Skeletal muscle satellite cell (primary cell): ENCODE measurements around the gene C1QTNF5.
A peak's percentile ranks its signal among the peaks of the same experiment; 100 is the strongest.

Source experiments
- H3K27me3 ChIP-seq: 2 replicates; pipeline ENCODE4 v1.7.0; 2013; ENCODE audit warnings: low read length; ENCODE audit not compliant: control insufficient read depth, insufficient read depth
- H3K36me3 ChIP-seq: 2 replicates; pipeline ENCODE4 v1.7.0; 2013; ENCODE audit warnings: mild to moderate bottlenecking, control low read depth, low read length; ENCODE audit not compliant: insufficient read depth
- H3K4me1 ChIP-seq: 2 replicates; pipeline ENCODE4 v1.7.0; 2013; ENCODE audit warnings: low read length; ENCODE audit not compliant: control insufficient read depth, insufficient read depth
- H3K4me2 ChIP-seq: 2 replicates; pipeline ENCODE4 v1.7.0; 2013; ENCODE audit warnings: mild to moderate bottlenecking, low read length
- H3K4me3 ChIP-seq: 2 replicates; pipeline ENCODE4 v1.7.0; 2013; ENCODE audit warnings: low read length
- H3K9ac ChIP-seq: 2 replicates; pipeline ENCODE4 v1.7.0; 2013; ENCODE audit warnings: mild to moderate bottlenecking, low read depth, low read length, moderate library complexity
- H3K9me3 ChIP-seq: replicated peaks from 2 replicates; pipeline ENCODE4 v1.7.0; 2013; ENCODE audit warnings: mild to moderate bottlenecking, control low read depth, low read length

C1QTNF5 gene

GRCh38 chr11:119377961-119378667 lies 37.4 kb upstream of the C1QTNF5 start:
- H3K9me3 ChIP-seq = no peaks in the 10 kb centered on the region
- H3K4me2 ChIP-seq = no peak overlapping the region
- H3K27me3 ChIP-seq = no peaks in the 10 kb centered on the region
- no peak overlapping the region for H3K9ac ChIP-seq
- H3K36me3 ChIP-seq = no peaks in the 10 kb centered on the region
- peaks cover 47% of the 10 kb centered on the region for H3K4me1 ChIP-seq
- H3K4me3 ChIP-seq = no peak overlapping the region

- Histone ChIP-seq H3K36me3 (no peaks in the 10 kb centered on the region), H3K27me3 (no peaks in the 10 kb centered on the region), H3K4me1 (peaks cover 47% of the 10 kb centered on the region), H3K9ac (no peak overlapping the region), H3K4me3 (no peak overlapping the region), H3K4me2 (no peak overlapping the region), H3K9me3 (no peaks in the 10 kb centered on the region)
Observed at GRCh38 chr11:119377112-119377901, 36.6 kb upstream of the C1QTNF5 start.

- H3K9ac ChIP-seq = peak overlapping the region; percentile 22
- H3K4me1 ChIP-seq = peaks cover 56% of the 10 kb centered on the region
- H3K9me3 ChIP-seq = no peaks in the 10 kb centered on the region
- no peaks in the 10 kb centered on the region for H3K36me3 ChIP-seq
- H3K4me3 ChIP-seq = no peak overlapping the region
- no peaks in the 10 kb centered on the region for H3K27me3 ChIP-seq
- H3K4me2 ChIP-seq = peak overlapping the region; percentile 50
Observed at GRCh38 chr11:119376197-119376847, 35.6 kb upstream of the C1QTNF5 start.

- Histone ChIP-seq H3K9me3 (no peaks in the 10 kb centered on the region), H3K4me3 (no peak overlapping the region), H3K27me3 (no peaks in the 10 kb centered on the region), H3K36me3 (no peaks in the 10 kb centered on the region), H3K4me1 (peaks cover 56% of the 10 kb centered on the region), H3K4me2 (peak overlapping the region; percentile 50), H3K9ac (peak overlapping the region; percentile 26)
Observed at GRCh38 chr11:119375337-119376196, 34.9 kb upstream of the C1QTNF5 start.

GRCh38 chr11:119374632-119375336 lies 34.1 kb upstream of the C1QTNF5 start:
- no peak overlapping the region for H3K4me3 ChIP-seq
- no peaks in the 10 kb centered on the region for H3K36me3 ChIP-seq
- H3K4me1 ChIP-seq = peaks cover 55% of the 10 kb centered on the region
- no peaks in the 10 kb centered on the region for H3K27me3 ChIP-seq
- peak overlapping the region; percentile 50 for H3K4me2 ChIP-seq
- peak overlapping the region; percentile 26 for H3K9ac ChIP-seq
- no peaks in the 10 kb centered on the region for H3K9me3 ChIP-seq

- H3K4me1 ChIP-seq = peaks cover 55% of the 10 kb centered on the region
Observed at GRCh38 chr11:119373921-119374631, 33.4 kb upstream of the C1QTNF5 start.

GRCh38 chr11:119373059-119373920 lies 32.6 kb upstream of the C1QTNF5 start:
- H3K4me3 ChIP-seq = no peak overlapping the region
- no peaks in the 10 kb centered on the region for H3K9me3 ChIP-seq
- H3K9ac ChIP-seq = no peak overlapping the region
- no peak overlapping the region for H3K4me2 ChIP-seq
- no peaks in the 10 kb centered on the region for H3K27me3 ChIP-seq
- H3K4me1 ChIP-seq = peaks cover 63% of the 10 kb centered on the region
- H3K36me3 ChIP-seq = no peaks in the 10 kb centered on the region

More at GRCh38 chr11:119373921-119374631, 33.4 kb upstream of the C1QTNF5 start:
- Histone ChIP-seq H3K27me3 (no peaks in the 10 kb centered on the region), H3K9ac (no peak overlapping the region), H3K36me3 (no peaks in the 10 kb centered on the region), H3K4me2 (no peak overlapping the region), H3K9me3 (no peaks in the 10 kb centered on the region), H3K4me3 (no peak overlapping the region)

- Histone ChIP-seq H3K9me3 (no peaks in the 10 kb centered on the region), H3K4me3 (no peak overlapping the region), H3K9ac (no peak overlapping the region), H3K36me3 (no peaks in the 10 kb centered on the region), H3K4me2 (no peak overlapping the region), H3K4me1 (peaks cover 68% of the 10 kb centered on the region), H3K27me3 (no peaks in the 10 kb centered on the region)
Observed at GRCh38 chr11:119372260-119373058, 31.8 kb upstream of the C1QTNF5 start.

GRCh38 chr11:119371778-119372182 lies 31.1 kb upstream of the C1QTNF5 start:
- no peak overlapping the region for H3K9ac ChIP-seq
- H3K4me3 ChIP-seq = no peak overlapping the region
- H3K36me3 ChIP-seq = no peaks in the 10 kb centered on the region
- H3K4me1 ChIP-seq = peaks cover 69% of the 10 kb centered on the region
- H3K27me3 ChIP-seq = no peaks in the 10 kb centered on the region
- H3K9me3 ChIP-seq = no peaks in the 10 kb centered on the region
- H3K4me2 ChIP-seq = no peak overlapping the region
